Right lobe of liver (tissue), 6 donors: ENCODE results near the gene THADA. TPM values are rescaled to one million over a fixed set of nuclear protein-coding genes. Genes with fewer than 3 reads are reported as not detected.

Source experiments
- ATAC-seq, 4 donors: fragments of 200-7000 bp; cut with Tn5 transposase; one replicate each; pipeline ENCODE4 v1.9.1; 2020; ENCODE audit warnings: mild to moderate bottlenecking in 4 of 4, moderate library complexity in 4 of 4
- DNase-seq, 3 donors: peaks; one replicate each; pipeline ENCODE4 v3.0.0-alpha.2; 2020
- H3K27ac ChIP-seq, 3 donors: fragments of 200-600 bp; one replicate each; pipeline ENCODE4 v1.8.0; 2022
- H3K27me3 ChIP-seq, 2 donors: fragments of 200-600 bp; one replicate each; pipeline ENCODE4 v1.8.0; 2022
- H3K36me3 ChIP-seq, 4 donors: fragments of 200-600 bp; sonication (generic) in 1 of 4; one replicate each; pipeline versions ENCODE4 v1.5.1 to v1.8.0; 2017 to 2022; ENCODE audit warnings: control low read depth in 1 of 4
- H3K4me1 ChIP-seq, 4 donors: fragments of 200-600 bp; sonication (generic) in 1 of 4; one replicate each; pipeline versions ENCODE4 v1.5.1 to v1.8.0; 2017 to 2022; ENCODE audit warnings: control low read depth in 1 of 4
- H3K4me3 ChIP-seq, 3 donors: fragments of 200-600 bp; one replicate each; pipeline ENCODE4 v1.8.0; 2022
- H3K9me3 ChIP-seq, 4 donors: fragments of 200-600 bp; sonication (generic) in 1 of 4; one replicate each; pipeline versions ENCODE4 v1.5.1 to v1.8.0; 2017 to 2022; ENCODE audit warnings: control low read depth in 1 of 4
- POLR2A ChIP-seq: fragments of 450-650 bp; IDR thresholded peaks from one replicate; pipeline ENCODE4 v1.6.1; 2017; ENCODE audit warnings: antibody characterized with exemption, mild to moderate bottlenecking
- WGBS: methylation state at CpG from one replicate; pipeline ENCODE4 v1.1.6; 2018; ENCODE audit warnings: low coverage, low lambda C conversion rate; ENCODE audit not compliant: insufficient coverage; ENCODE audit errors: missing lambda C conversion rate; 5-methylcytosine and 5-hydroxymethylcytosine counted together
- intact Hi-C, 2 donors: fragments of 100-400 bp; cut with DNase I; formaldehyde crosslinking; loops; one replicate each; pipeline versions ENCODE4 v1.11.2 to v1.14.1; 2022
- total RNA-seq, 6 experiments: library from RNA; depleted of rRNA in 2 of 6; stranded (reverse); fragments of >200 nt in 2 of 6; fragmentation: NEBNext Ultra II Directional in 3 of 6; extraction: Animal tissue kit (Norgen Biotek cat#: 25700) in 3 of 6; gene quantifications; one replicate each; pipeline versions ENCODE4 v1.1.0 to v1.2.4, GENCODE V29; 2016 to 2023
- TF ChIP-seq, protein P1 (sequence below), 4 donors: fragments of 200-600 bp in 3 of 4; fragments of 450-650 bp in 1 of 4; IDR thresholded peaks; one replicate each; pipeline versions ENCODE4 v1.5.1 to v1.8.0; 2016 to 2022; ENCODE audit warnings: antibody characterized with exemption in 4 of 4, mild to moderate bottlenecking in 2 of 4
- donor health status: DM: no; HTN: yes; CAD: no.
- donor health status: DM: no; HTN: no; CAD: no.
- donor health status: DM: no; HTN: no; CAD: no.
- donor health status: DM: no; HTN: yes; CAD: no.
- donor health status: DM: no; HTN: yes; CAD: no.

The THADA gene
- total RNA-seq, 6 experiments from 2014 or later, result 12.2 to 21.6 (median 14.0) TPM

DNA sequence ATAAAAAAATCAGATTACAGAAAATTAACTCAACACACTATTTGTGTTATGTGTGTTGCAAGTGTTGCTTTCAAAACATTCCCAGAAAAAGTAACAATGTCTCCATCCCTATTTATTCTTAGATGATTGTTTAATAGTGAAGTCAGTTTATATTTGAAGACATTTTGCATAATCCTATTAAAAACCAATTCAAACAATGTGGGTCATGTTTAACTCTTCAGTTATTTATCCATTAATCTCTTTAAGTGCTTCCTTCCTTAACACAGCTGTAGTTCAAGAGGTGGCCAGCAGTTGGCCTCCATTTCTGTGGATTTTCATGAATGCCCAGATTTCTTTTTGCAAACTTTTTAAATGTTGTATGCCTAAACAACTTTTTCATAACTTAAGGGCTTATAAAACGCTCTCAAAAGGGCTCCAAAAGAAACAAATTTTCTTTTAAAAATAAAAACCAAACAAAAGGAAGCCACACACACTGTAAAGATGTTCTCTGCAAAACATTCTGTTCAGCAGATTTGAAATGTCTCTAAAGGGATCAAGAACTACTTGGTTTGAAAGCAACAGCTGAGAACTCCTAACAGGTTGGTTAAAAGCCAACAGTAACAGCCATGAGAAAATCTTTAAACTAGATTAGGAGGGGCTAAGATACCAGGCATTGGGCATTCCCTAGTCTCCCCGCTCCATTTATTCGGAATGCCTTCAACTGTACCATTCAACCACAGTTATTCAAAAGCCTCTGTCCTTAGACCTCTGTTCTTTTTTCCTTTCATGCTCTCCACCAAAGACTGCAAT, 71.5 kb downstream of the THADA start:
- TF ChIP-seq, protein P1, sequence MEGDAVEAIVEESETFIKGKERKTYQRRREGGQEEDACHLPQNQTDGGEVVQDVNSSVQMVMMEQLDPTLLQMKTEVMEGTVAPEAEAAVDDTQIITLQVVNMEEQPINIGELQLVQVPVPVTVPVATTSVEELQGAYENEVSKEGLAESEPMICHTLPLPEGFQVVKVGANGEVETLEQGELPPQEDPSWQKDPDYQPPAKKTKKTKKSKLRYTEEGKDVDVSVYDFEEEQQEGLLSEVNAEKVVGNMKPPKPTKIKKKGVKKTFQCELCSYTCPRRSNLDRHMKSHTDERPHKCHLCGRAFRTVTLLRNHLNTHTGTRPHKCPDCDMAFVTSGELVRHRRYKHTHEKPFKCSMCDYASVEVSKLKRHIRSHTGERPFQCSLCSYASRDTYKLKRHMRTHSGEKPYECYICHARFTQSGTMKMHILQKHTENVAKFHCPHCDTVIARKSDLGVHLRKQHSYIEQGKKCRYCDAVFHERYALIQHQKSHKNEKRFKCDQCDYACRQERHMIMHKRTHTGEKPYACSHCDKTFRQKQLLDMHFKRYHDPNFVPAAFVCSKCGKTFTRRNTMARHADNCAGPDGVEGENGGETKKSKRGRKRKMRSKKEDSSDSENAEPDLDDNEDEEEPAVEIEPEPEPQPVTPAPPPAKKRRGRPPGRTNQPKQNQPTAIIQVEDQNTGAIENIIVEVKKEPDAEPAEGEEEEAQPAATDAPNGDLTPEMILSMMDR (IDR thresholded peaks at IDR 0.05), result peak in 2 of 4 donors; percentile 31 to 33
- no peak for TF ChIP-seq POLR2A
- DNase-seq (no peak), ATAC-seq (peak in 2 of 4 donors; percentile 24 to 52)
- H3K4me3 ChIP-seq, result no peak overlapping the region
- no peak overlapping the region for H3K27ac ChIP-seq
- no peaks in the 10 kb centered on the region for H3K27me3 ChIP-seq
- peaks cover 0 to 7% (median 3%) of the 10 kb centered on the region in 4 donors for H3K4me1 ChIP-seq
- H3K9me3 ChIP-seq, result no peaks in the 10 kb centered on the region
- no peaks in the 10 kb centered on the region for H3K36me3 ChIP-seq
- intact Hi-C loops, result no loop called here
- WGBS, result 93% methylated on average over 3 of the region's 3 CpGs

DNA sequence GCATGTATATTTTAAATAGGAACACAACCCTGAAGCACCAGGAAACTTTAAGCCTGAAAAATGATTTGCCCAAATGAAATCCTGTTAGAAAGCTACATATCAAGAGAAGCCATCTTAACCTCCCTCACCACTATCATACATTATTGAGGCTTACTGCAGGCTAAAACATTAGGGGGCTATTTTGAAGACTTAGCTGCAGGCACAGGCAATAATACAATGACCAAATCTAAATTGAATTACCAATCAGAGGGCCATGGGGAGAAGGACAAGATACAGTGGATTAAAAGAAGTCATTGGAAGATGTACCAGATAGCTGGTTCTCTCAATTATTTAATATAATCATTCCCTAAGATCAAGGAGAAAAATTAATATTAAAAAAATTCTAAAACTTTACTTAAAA, 73.7 kb downstream of the THADA start:
- no peaks in the 10 kb centered on the region for H3K36me3 ChIP-seq

DNA sequence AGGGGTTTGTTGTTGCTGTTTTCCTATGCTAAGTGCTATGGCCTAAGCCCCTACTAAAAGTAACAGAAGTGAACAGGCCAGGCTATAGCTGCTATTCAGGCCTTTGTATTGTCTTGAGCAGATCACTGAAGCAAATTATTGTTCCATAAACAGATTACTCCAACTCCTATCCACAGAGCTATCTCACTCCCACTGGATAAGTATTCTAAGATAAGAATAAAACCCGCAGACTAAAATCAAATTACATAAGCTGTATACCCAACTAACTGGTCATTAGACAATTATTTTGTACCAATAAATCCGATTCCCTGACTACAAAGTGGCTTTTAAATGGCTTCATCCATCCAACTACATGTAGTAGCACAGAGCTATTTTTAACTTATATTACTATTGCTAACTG, 74.3 kb downstream of the THADA start:
- intact Hi-C loops, result no loop called here
- H3K4me3 ChIP-seq, result no peak overlapping the region
- no peak for TF ChIP-seq POLR2A
- TF ChIP-seq, protein P1 (IDR thresholded peaks at IDR 0.05), result no peak
- H3K27me3 ChIP-seq, result no peaks in the 10 kb centered on the region
- WGBS, result 92% methylated on average over 2 of the region's 2 CpGs
- no peak overlapping the region for H3K27ac ChIP-seq
- H3K36me3 ChIP-seq, result no peaks in the 10 kb centered on the region
- DNase-seq (no peak), ATAC-seq (no peak)
- H3K9me3 ChIP-seq, result no peaks in the 10 kb centered on the region
- H3K4me1 ChIP-seq, result peaks cover 0 to 14% (median 6%) of the 10 kb centered on the region in 4 donors

More for the DNA sequence above, 73.7 kb downstream of the THADA start:
- no peak overlapping the region for H3K4me3 ChIP-seq
- DNase-seq (no peak), ATAC-seq (no peak)
- TF ChIP-seq, protein P1 (IDR thresholded peaks at IDR 0.05), result no peak
- no peak for TF ChIP-seq POLR2A
- no peaks in the 10 kb centered on the region for H3K27me3 ChIP-seq
- no peak overlapping the region for H3K27ac ChIP-seq
- intact Hi-C loops, result no loop called here
- peaks cover 0 to 10% (median 6%) of the 10 kb centered on the region in 4 donors for H3K4me1 ChIP-seq
- no peaks in the 10 kb centered on the region for H3K9me3 ChIP-seq

DNA sequence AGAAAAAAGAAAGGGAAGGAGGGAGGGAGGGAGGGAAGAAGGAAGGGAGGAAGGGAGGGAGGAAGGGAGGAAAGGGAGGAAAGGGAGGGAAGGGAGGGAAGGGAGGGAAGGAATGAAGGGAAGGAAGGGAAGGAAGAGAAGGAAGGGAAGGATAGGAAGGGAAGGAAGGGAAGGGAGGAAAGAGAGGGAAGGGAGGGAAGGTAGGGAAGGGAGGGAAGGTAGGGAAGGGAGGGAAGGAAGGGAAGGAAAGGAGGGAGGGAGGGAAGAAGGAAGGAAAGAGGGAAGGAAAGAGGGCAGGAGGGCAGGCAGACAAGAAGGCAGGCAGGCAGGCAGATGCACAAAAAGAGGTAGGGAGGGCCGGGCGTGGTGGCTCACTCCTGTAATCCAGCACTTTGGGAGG, 74.9 kb downstream of the THADA start:
- ATAC-seq (no peak), DNase-seq (no peak)
- no peaks in the 10 kb centered on the region for H3K9me3 ChIP-seq
- WGBS, result 95% methylated on average over 2 of the region's 2 CpGs
- H3K4me1 ChIP-seq, result peaks cover 0 to 17% (median 7%) of the 10 kb centered on the region in 4 donors
- no peak overlapping the region for H3K4me3 ChIP-seq
- H3K27ac ChIP-seq, result no peak overlapping the region
- TF ChIP-seq, protein P1 (IDR thresholded peaks at IDR 0.05), result no peak
- no peak for TF ChIP-seq POLR2A
- intact Hi-C loops, result no loop called here
- no peaks in the 10 kb centered on the region for H3K27me3 ChIP-seq
- no peaks in the 10 kb centered on the region for H3K36me3 ChIP-seq
